Measurements from ENCODE around the gene ZNF850. TPM values are rescaled to one million over a fixed set of nuclear protein-coding genes. Genes with fewer than 3 reads are reported as not detected.

The ZNF850 gene
- total and polyA plus RNA-seq, 2 of the 13 experiments (the other 11 are each of a cell fraction or from before 2014, with no cell fraction given) = 0.78 to 6.6 TPM

- peak; percentile 78; the same call in 1 of the 2 replicates for TF ChIP-seq IRF9 (CRISPR knock-in tag; IDR thresholded peaks at IDR 0.05; ENCODE audit: borderline replicate concordance)
- TF ChIP-seq ZNF644 (CRISPR knock-in tag; IDR thresholded peaks at IDR 0.05; ENCODE audit: low read depth) = no peak
- no peak for TF ChIP-seq ZNF276 (CRISPR knock-in tag; IDR thresholded peaks at IDR 0.05; ENCODE audit: low read depth)
- TF ChIP-seq ZKSCAN8 (CRISPR knock-in tag; IDR thresholded peaks at IDR 0.05; ENCODE audit: borderline replicate concordance) = no peak
- TF ChIP-seq SMYD3 (CRISPR knock-in tag; IDR thresholded peaks at IDR 0.05) = peak; percentile 68; the same call in 1 of the 2 replicates
- peak; percentile 45; the same call in 1 of the 2 replicates for TF ChIP-seq MEIS1 (CRISPR knock-in tag; IDR thresholded peaks at IDR 0.05; ENCODE audit: borderline replicate concordance)
- no peak for TF ChIP-seq ZNF672 (CRISPR knock-in tag; IDR thresholded peaks at IDR 0.05)
- TF ChIP-seq MEF2D (CRISPR knock-in tag; IDR thresholded peaks at IDR 0.05) = peak; percentile 79
- no peak for TF ChIP-seq TRAFD1 (CRISPR knock-in tag; IDR thresholded peaks at IDR 0.05; ENCODE audit: borderline replicate concordance)
- TF ChIP-seq ZFP41 (CRISPR knock-in tag; IDR thresholded peaks at IDR 0.05; ENCODE audit: borderline replicate concordance) = no peak
- TF ChIP-seq TARDBP (CRISPR knock-in tag; IDR thresholded peaks at IDR 0.05) = peak; percentile 91
Measured at GRCh38 chr19:36687214-36688056, 85.2 kb downstream of the ZNF850 start, which contains the start of gene ZNF567 (continued).
